NCI-H2081 (cell line): ENCODE data around the gene CEBPB.
"Not testable (repeated sequence)": the region's sequence is repeated elsewhere in the genome, so short reads cannot be mapped to it uniquely, and the experiment has no call there.

ENCODE experiments used
- DNase-seq, 2 experiments: peaks; one replicate each; lab custom pipeline; 2025; lab: John Stamatoyannopoulos, UW

The CEBPB gene

DNA sequence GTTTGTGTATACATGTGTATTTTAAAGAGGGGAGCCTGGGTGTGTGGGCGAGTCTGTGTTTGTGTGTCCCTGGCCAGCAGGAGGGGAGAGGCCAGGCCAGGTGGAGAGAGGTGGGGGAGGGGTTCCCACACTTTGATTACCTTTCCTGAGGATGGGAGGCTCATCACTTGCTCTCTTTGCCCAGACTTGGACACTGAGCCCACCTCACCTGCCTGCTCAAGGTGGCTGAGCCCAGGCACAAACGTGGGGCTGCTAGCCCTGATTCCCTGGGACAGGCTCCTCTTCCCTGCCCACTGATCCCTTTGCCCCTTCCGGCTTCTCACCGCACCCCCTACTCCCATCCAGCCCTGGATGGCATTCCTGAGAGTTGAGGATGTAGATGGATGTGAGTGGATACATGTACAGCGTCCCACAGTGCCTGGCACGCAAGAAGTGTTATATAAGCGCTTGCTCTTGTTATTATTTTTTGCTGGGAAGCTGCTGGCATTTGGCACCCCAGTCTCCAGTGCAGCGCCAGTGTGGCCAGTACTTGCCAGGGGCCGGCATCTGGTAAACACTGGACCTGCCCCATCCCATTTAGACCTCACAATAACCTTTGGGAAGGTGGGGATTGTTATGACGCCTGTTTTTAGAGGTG, 2.7 kb downstream of the CEBPB start:
- no peak for DNase-seq

DNA sequence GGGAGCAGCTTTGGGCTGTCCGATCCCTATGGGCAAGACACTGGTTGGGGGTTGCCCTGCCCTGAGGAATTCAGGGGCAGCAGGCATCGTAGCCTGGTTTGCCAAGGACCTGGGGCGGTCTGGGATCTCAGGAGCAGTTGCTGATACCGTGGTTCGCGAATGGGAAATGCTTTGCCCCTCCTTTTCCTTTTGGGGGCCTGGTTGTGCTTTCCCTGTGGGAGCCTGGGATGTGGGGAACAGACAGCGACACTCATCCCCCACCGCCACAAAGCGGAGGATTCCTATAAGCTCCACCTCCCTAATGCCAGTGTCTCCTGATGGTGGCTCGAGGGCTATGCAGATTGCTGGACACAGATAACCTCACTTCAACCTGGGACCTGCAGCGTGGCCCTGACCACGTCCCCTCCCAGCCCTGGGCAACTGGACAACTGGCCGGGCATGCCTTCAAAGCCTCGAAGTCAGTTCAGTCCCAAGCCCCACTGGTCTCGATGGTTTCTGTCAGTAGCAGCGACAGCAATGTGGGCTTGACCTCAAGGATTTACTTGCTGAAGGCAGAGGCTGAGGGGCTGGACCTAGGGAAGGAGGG, 3.3 kb downstream of the CEBPB start:
- no peak for DNase-seq

DNA sequence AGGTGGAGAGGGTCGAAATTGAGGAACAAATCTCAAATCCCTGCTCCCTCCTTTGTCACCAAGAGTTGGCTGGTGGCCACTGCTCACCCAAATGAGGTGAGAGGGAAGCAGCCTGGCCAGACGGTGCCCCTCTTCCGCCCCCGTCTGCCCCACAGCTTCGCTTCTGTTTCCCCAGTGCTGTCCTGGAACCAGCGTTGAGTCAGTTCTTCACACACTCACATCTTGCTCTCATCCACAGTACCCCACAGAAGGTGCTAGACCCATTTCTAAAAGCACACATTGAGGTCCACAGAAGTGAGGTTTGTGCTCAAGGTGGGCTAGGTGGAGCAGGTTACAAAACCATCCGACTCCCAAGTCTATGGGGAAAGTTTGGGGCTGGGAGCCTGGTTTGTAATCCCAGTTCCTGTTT, 3.8 kb downstream of the CEBPB start:
- no peak for DNase-seq

DNA sequence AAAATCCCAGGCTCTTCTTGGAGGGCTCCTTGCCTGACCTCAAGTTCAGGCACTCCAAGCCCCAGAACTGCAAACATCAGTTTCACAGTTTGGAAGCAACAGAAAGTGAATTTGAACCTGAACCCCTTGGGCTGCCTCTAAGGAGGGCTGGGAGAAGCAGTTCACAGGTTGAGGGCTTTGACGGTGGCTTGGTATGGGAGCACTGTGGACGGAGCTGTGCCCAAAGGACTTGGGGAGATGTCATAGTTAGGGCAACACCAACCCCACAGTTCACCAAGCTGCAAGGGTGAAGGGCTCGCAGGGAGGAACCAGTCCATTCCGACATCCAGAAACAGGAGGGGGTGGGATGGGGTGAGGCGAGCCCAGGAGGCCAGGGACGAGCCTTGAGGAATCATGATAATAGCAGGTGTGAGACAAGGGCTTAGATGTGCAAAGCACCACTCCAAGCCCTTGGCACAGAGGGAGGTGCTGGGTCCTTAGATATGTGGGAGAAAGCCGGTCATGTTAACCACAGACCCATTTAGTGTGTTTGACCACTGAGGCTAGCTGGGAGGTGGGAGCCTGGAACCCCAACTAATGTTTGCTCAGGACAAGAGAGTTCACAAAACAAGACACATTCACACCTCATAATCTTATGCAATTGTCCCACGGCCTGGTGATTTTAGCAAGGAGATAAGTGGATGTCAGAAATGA, 4.3 kb downstream of the CEBPB start:
- no peak for DNase-seq

DNA sequence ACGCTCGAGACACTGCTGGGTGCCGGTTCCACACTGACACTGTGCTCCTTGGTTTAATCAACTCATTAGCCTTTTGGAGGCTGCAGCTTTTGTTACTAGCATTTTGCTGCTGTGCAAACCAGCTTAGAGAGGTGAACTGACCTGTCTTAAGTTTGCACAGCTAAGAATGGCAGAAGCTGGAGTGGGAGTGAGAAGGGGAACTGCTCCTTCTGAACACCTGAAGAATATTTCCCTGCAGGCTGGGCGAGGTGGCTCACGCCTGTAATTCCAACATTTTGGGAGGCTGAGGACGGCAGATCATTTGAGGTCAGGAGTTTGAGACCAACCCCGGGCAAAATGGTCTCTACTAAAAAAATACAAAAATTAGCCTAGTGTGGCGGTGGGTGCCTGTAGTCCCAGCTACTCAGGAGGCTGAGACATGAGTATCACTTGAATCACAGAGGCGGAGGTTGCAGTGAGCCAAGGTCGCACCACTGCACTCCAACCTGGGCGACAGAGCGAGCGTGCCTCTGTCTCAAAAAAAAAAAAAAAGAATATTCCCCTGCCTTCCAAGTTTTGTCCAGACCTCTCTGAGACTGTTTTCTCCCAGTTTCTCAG, 5.0 kb downstream of the CEBPB start:
- DNase-seq: no peak

DNA sequence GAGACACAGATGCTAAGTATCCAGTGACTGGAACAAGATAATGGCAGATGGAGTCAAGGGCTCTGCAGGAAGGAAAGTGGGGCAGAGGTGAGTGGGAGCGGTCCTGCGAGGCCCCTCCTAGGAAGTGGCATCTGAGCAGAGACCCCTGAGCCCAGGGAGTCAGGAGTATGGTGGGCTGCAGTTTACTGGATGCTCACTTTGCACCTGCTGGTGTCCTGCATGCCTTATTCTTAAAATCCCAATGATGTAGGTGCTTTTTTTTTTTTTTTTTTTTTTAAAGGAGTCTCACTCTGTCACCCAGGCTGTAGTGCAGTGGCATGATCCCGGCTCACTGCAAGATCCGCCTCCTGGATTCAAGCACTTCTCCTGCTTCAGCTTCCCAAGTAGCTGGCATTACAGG, 5.6 kb downstream of the CEBPB start:
- DNase-seq: no peak

DNA sequence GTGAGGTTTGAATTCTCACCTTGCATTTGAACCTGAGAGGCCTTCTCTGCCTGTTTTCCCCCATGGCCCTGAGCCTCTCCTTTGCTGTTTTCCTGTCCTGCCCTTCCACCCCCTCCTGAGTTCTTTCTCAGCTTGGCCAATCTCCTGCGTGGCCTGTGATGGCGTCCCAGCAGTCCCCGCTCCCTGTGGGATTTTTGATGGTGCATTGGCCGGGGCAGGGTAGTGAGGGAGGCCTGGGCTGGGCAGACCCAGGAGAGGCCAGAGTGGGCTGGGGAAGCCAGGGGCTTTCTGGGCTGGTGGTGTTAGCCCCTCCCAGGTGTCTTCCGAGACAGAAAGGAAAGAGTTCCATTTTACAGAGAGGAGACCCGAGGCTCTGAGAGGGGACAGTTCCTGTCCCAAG, 6.3 kb downstream of the CEBPB start:
- no peak for DNase-seq

DNA sequence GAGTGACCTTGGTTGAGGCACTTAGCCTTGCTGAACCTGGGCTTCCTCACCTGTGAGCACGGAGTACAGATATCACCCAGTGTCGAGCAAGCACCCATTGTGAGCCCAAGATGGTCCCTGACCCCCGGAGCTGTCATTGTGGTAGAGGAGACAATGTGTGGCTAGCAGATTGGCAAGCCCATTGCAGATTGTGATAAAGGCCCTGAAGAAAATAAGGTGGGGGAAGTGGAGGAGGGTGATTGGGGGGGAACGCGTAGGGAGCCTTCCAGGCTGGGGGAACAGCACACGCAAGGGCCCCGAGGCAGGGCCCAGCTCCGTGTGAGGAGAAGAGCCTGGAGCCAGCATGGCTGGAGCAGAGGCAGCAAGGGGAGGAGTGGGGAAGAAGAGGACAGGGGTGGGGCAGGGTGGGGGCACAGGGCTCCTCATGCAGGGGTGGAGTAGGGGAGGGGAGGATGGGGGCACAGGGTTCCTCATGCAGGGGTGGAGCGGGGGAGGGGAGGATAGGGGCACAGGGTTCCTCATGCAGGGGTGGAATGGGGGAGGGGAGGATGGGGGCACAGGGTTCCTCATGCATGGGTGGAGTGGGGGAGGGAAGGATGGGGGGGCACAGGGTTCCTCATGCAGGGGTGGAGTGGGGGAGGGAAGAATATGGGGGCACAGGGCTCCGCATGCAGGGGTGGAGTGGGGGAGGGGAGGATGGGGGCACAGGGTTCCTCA, 7.0 kb downstream of the CEBPB start:
- no peak for DNase-seq

DNA sequence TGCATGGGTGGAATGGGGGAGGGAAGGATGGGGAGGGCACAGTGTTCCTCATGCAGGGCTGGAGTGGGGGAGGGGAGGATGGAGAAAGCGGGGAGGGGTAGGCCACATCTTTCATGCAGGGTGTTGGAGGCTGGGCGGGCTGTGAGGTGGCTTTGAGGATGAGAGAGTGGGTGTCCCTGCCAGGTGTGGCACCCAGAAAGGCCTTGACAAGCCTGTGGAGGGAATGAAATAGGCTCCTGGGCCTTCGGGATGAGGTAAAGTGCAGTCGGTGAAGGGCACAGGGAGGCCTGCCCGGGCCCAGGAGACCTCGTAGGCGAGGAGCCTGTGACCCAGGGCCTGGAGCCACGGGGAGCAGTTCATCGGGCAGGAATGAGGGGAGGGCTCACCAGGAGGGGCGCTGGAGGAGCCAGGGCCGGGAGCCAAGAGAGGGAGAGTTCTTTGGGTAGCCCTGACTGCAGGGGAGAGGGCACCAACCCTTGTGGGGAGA, 7.6 kb downstream of the CEBPB start:
- no peak for DNase-seq

DNA sequence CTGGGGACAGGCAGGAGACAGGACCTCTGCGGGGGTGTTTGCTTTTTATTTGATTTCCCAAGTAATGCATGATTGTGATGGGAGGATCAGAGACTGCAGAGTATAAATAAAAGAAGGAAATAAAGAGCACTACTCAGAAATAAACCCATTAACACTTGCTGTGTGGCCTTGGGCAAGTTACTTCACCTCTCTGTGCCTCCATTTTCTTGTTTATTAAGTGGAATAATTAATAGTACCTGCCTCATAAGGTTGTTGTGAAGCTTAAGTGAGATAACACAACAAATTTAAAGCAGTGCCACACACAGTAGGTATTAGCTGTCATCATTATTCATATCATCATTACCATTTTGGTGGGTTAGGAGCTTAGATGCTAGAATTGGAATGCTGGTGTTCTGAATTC, 8.1 kb downstream of the CEBPB start:
- no peak for DNase-seq

DNA sequence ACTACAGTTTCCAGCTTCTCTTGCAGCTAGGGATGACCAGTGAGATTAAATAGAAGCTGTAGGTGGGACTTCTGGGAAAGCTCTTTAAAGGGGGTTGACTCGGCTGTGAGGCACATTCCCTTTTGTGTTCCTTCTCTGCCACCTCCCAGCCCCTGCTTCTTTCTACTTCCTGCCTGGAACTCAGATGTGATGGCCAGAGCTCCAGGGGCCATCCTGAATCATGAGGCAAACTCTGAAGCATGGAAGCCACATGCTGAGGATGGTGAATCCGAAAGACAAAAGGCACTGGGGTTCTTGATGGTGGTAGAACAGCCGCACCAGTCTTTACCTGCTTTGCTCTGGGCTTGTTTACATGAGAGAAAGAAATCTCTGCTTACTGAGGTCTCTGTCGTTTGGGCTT, 9.1 kb downstream of the CEBPB start:
- DNase-seq: no peak

DNA sequence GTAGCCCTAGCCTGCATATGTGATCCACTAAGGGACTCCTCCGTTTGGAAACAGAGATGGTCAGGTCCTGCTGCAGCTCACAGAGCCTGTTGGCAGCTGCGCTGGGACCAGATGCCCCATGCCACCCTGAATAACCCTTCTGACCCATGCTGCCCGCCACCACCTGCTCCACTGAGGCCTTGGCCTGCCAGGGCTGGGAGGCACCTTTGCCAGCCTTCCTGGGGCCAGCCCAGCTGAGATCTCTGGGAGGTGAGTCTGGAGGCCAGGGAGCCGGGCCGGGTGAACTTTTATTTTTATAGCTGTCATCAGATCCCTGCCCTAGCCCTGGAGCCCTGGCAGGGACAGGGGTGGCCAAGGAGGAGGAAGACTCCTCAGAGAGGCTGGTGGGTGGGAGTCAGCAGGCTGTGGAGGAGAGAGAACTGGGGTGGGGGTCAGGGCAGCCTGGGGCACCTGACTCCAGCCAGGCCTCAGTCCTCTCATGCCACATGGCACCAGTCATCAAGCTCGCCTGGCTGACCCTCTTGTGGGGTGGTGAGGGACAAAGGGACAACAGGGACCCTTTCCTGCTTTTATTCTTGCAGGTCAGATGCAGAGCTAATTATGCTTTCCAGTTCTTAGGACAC, 10.0 kb downstream of the CEBPB start:
- DNase-seq: no peak

DNA sequence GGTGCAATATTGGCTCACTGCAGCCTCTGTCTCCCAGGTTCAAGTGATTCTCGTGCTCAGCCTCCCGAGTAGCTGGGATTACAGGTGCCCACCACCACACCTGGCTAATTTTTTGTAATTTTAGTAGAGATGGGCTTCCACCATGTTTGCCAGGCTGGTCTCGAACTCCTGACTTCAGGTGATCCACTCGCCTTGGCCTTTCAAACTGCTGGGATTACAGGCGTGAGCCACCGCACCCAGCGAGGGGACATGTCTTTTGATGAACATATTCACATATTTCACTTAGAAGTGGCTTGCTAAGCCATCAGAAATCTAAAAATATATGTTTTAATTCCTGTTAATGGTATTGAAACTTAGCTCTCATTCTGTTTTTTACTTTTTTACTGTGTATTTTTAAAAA, 11.1 kb downstream of the CEBPB start:
- DNase-seq: not testable (repeated sequence)

DNA sequence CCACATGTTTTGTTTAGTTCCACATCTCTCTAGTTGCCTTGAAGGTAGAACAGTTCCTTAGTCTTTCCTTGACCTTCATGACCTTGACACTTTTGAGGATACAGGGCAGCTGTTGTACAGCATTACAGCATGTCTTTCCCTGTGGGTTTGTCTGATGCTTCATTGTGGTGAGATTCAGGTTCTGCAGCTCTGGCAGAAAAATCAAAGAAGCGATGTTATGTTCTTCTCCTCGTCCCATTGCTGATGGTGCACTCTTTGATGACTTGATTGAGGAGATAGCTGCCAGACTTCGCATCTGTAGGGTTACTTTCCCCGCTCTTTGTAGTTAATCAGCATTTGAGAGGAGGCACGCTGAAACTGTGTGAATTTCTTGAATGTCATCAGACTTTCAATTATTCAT, 12.0 kb downstream of the CEBPB start:
- no peak for DNase-seq

DNA sequence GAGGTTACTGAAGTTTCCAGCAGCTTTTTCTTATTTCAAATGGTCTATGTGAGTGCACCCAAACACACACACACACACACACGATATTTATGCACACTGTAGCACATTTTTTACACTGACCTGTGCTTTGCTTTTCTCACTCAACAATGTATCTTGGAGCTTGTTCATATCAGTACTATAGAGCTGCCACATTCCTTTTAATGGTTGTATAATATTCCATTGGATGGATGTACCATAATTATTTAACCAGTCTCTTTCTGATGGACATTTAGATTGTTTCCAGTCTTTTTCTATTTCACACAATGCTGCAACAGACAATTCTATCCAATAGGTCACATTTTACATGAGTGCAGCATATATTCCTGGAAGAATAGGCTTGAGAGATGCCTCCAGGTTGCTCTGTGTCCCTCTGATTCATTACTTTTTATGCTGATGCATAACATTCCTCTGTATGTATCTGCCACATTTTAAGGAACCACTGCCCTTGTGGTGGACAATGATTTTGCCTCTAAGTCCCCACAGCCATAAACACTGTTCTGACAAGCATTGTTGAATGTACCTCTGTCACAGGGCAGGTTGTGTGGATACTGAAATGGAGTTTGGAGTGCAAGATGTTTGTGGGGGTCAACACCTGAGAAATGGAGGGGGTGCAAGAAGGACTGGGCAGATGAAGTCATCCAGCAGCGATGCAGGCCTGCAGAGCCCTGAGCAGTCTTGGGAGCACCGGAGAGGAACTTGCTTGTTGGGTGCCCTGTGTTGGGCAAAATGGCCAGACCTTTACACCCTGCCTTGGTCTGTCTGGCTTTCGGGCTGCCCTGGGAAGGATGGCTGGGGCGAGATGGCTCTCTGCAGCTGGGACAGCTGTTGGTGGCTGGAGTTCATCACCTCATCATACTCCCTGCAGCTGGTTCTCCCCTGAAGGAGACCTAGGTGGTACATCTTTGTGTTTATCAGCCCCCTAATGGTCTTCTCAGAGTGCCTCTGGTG, 13.6 kb downstream of the CEBPB start:
- DNase-seq: no peak

DNA sequence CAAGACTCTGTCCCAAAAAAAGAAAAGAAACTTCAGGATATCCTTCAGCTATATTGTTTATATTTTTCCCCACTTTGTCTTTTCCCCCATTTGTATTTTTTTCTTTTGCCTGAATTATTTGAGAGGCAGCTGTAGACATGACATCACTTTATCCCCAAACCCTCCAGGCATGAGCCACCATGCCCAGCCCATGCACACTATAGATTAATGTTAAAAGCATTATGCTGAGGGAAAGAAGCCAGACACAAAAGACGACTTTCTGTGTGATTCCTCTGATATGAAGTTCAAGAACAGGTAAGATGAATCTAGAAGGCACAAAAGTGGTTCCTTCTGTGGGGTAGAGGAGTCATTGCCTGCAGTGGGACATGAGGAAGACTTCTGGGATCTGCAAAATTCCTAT, 16.4 kb downstream of the CEBPB start:
- DNase-seq: no peak

DNA sequence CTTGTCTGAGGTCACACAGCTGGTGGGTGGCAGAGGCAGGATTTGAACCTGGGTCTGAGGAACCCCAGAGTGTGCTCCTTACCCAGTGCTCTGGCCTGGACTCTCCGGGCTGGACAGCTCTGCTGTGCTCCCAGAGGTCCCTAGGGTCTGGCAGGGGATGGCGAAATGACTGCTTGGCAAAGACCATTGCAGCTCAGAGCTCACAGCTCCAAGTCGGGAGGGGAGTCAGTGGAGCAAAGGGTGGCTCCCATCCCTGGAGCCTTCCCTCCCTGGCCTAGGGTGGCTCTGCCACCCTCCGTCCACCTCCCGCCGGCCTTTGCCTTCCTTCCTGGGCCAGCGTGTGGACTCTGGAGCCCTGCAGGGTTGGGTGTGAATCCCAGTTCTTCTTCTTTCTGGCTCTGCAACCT, 17.5 kb downstream of the CEBPB start:
- DNase-seq: no peak

DNA sequence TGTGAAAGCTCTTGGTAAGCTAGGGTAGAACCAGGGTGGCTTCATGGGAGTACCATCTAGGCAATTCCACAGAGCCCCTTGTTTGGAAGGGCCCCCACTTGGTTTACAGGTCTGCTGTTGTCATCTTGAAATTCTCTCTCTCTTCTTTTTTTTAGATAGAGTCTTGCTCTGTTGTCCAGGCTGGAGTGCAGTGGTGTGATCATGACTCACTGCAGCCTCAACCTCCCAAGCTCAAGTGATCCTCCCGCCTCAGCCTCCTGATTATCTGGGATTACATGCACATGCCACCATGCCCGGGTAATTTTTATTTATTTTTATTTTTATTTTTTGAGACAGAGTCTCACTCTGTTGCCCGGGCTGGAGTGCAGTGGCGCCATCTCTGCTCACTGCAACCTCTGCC, 18.2 kb downstream of the CEBPB start:
- DNase-seq: not testable (repeated sequence)

DNA sequence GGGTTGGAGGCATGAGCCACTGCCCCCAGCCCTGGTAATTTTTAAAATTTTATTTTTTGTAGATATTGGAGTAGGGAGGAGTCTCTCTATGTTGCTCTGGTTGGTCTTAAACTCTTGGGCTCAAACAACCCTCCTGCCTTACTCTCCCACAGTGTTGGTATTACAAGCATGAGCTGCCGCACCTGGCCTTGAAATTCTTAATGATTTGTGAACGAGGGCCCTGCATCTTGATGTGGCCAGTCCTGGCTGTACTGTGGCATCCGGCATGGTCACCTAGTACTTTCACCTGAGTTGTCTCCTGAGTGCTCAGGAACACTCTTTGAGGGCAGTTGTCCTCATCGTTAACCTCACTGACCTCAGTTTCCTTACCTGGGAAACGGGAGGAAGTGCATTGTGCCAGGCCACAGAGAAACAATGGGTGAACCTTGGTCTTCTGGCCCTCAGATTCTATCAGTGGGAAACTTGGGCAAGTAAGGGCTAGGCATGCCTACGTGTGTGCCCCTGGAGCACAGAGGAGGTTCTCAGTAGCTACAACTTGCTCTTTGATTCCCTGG, 19.5 kb downstream of the CEBPB start:
- no peak for DNase-seq

DNA sequence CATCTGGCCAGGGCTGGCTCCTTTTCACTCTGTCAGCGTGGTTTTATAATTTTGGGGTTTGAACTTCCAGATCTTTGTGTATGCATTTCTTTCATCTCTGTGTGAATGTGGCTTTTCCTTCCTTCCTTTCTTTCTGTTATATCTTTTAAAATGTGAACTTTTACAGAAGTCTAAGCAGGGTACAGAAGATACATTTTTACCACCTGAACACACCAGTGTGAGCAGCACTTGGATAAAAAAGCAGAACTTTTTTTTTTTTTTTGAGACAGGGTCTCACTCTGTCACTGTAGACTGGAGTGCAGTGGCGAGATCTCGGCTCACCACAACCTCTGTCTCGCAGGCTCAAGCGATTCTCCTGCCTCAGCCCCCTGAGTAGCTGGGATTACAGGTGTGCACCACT, 20.5 kb downstream of the CEBPB start:
- DNase-seq: no peak
